ENCODE results near the gene CD8B2.
"Not testable (repeated sequence)": the region's sequence is repeated elsewhere in the genome, so short reads cannot be mapped to it uniquely, and the experiment has no call there.

Gene CD8B2

DNA sequence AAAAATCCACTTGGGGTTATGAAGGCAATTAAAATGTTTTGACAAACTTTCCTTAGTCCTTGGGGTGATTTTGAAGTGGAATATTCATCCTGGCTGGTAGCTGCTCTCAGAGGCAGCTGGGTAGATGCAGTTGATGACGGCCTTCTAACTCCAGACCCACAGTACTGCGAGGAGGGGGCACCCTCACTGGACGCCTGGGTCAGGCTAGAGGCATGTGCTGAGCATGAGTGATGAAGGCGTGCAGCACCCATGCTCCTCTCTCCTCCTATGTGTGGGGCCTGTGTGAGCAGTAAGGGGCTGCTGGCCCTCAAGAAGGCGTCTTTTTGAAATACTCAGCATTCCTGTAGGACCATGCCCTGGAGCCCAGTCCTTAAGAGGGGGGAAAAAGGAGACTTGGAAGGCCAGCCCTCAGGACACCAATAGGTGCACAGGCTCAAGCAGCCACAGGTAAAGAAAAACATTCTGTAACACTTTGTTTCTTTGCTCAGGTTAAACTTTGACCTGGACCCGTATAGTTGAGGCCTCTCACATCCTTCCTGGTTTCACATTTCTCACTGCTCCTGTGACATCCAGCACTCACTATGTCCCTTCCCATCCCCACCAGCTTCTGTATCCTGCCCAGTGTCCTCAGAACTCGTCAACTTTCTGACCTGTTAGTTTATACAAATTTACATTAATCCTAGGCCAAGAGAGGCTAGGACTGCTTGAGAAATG is 64.4 kb downstream of the CD8B2 start:
- no peak for DNase-seq (ENCODE audit: low spot score)

DNA sequence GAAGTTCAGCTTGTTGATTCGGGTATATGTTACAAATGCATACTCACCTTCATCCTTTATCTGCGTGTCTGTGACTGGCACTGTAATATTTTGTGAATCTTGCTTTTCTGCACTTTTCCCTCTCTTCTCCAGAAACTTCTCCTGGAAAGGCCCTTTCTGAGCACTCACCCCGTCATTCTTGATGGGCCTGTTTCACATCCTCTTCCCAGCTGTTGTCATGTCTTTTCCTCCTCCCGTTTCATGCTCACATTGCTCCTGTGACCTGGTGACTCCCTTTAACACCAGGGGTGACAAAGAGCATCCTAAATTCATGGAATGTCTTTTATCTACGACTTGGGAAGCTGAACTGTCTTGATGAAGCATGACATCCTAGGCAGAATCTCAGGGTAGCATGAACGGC is 65.8 kb downstream of the CD8B2 start:
- no peak for DNase-seq (ENCODE audit: low spot score)

DNA sequence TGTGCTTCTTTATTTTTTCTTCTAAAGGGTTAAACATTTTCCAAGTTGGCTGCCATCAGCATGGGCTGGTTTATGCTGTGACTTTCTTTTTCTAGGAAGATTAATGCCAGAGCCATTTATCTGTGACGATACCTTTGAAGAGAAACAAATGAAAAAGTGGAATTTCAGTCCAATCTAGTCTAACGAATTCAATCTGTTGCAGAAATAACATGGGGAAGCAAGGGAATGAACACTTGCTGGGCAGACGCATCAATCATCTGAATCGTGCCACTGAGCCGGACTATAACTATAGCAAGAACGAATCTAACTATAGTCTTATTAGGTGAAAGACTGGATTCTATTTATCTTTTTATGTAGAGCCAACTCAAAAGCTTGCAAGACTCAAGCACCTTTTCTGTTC is 66.2 kb downstream of the CD8B2 start:
- no peak for DNase-seq (ENCODE audit: low spot score)

DNA sequence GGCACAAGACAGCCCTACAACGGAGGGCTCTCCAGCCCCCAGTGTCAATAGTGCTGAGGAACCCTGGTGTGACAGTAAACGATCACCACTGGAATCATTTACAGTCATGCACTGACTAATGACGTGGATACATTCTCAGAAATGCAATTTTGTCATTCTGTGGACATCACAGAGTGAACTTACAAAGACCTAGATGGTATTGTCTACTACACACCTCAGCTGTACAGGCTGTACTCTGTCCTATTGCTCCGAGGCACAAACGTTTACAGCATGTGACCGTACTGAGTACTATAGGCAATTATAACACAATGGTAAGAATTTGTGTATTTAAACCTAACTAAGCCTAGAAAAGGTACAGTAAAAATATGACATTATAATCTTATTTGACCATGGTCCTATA is 67.2 kb downstream of the CD8B2 start:
- DNase-seq (ENCODE audit: low spot score): no peak

DNA sequence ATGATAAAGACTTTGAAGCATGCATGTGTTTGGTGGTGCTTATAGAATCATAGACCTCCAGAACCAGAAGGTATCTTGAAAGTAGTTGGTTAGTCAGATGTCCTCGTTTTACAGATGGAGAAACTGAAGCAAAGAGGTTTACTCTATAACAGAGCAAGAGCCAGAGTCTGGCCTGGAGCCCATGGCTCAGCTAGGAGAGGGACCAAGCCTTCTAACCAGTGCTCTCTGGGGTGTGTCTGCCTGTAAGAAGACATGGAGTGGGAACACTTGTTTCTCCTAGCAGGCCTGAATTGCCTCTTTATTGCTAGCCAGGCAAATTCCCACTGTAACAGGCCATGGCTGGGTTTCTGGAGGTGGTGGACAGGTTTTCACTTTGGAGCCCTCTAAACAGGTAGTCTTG is 67.9 kb downstream of the CD8B2 start:
- no peak for DNase-seq (ENCODE audit: low spot score)

DNA sequence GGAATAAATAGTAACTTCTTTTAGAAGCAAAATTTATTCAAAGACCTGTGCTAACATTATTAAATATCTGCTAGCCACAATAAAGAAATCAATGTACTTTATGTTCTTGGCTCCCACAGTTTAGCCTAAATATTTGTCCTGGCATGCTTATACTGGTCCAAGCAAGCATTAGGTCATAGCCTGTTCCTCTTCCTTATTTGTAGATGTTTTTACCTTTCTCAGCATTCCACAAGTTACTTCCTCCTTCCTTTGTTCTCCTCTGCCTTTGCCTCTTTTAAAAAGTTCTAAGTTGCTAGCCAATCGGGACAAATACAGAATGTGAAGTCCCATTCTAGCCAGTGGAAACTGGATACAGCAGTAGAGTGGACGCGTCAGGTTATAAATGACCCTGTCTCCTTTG is 72.6 kb downstream of the CD8B2 start:
- DNase-seq (ENCODE audit: low spot score): not testable (repeated sequence)

DNA sequence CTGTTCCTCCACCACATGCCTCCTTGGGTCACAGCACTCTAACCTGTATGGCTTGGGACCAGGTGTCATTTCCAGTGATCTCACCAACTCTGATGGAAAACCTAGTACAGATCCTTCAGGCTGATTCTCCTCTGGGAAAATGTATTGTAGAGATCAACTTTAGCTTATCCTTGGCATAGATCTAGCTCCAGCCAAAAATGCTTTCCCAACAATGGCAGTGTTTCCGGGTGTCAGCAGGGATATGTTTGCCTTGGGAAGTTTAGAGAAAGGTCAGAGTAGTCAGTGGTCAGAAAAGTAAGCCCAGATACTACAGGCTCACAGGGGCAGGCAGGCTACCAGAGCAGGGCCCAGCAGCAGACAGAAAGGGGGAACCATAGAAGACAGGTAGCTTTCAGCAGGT is 73.6 kb downstream of the CD8B2 start:
- no peak for DNase-seq (ENCODE audit: low spot score)

DNA sequence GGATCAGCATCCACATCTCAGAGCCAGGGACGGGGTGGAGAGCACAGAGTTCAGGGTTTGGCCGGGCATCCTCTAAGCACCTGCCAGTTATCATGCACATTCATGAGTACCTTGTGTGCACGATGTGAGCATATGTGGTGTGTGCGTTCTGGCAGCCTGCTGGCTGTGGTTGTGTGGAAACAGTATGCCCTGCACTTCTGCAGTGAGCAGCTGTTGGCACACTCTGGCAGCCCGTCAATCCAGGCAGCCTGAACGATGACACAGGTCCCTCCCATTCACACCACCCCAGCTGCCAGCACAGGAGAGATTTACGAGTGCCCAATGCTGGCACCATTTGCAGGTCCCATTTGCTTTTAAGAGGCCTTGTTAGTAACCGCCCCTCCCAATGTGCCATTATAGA is 74.2 kb downstream of the CD8B2 start:
- no peak for DNase-seq (ENCODE audit: low spot score)

DNA sequence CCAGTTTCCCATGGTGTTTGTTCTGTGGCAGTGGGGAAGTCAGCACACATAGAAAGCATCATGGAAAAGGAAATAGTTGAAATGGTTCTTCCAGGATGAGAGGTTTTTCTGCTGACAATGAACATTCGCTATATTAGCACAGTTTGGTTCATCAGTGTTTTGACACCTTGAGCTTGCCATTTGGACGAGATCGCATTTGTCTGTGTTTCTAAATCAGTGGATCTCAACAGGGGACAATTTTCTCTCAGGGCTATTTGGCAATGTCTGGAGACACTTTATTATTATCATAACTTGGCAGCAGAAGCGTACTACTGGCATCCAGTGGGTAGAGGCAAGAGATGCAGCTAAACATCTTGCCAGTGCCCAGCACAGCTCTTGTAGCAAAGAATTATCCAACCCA is 74.6 kb downstream of the CD8B2 start:
- no peak for DNase-seq (ENCODE audit: low spot score)

DNA sequence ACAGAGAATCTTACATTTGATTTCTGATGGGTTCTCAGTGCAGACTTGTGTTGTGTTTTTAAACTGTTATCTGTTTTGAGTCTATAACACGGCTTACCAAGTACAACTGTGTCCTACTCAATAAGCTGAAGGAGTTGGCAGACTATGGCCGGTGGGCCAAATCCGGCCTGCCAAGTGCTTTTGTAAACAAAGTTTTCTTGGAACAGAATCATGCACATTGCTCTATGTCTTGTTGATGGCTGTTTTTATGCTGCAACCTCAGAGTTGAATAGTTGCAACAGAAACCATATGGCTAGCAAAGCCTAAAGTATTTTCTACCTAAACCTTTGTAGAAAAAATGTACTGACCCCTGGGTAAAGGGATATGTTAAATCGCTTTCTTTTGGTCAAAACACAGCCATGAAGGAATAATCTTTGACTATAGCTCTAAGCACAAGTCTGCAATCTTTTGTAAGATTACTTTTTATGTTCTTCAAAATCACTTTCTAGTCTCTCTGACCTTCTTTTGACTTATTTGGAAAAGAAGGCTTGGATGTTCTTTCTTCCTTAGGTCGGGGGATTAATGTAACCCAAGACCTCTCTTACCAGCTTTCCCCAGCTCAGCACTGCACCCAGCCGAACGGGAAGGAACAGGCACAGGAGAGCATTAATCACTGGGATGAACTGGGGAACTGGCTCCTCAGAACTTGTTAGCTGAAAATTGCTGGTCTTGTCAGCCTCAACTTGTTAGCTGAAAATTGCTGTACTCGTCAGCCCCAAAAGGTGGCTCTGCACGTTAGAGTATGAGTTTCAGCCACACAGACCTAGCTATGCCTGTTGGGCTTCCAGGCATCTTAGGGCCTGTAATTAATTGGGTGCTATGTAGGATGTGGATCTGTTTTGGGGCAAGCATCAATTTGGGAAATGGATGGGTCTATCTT is 75.4 kb downstream of the CD8B2 start:
- DNase-seq (ENCODE audit: low spot score): no peak

DNA sequence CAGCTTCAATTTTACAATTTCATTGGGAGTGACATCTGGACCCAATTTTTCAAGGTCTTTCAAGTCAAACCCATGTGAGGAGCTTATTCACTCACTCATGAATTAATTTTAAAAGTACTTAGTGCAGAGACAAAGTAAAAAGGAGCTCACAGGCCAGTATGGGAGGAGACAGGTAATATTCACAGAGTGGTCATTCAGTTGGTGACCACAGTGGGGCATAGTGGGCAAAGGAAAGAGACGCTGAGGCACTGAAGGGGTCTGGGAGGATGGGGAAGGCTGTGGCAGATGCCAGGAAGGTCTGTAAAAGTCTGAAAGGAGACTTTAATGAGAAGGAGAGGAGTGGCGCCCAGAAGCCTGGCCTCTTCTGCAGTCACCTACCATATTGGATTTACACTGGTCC is 76.0 kb downstream of the CD8B2 start:
- no peak for DNase-seq (ENCODE audit: low spot score)

DNA sequence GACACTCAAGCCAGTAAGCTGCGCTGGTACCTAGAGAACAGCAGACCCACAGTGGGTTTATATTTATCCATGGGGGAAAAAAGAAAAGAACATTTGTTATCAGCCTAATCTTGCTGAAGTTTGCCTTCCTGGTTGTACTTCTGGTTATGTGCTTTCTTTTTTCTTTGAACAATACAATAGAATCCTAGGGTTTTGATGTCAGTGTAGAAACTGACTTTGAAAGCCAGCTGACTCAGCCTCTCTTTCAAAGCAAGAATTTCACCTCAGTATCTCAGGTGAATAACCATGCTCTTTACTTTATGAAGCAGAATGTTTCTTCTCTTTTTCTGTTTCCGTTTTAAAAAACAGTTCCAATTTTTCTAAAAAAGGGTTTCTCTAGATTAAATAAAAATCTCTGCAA is 78.4 kb downstream of the CD8B2 start:
- no peak for DNase-seq (ENCODE audit: low spot score)

DNA sequence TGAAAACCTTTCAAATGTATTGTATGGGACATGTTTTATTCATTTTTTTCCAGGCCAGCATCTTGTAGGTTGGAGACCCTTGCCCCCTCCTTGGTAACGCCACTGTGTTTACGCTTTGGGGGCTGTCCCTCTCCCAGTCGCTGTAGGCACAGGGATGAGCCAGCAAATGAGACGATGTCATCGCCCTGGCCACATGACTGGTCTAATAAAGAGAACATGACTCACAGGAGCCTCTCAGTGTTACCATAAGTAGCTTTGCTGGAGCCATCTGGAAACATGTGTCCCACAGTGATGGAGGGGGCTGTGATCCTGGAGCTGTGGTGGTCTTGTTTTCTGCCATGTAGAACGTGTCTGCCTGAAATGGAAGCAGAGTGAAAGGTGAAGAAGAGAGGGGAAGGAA is 78.9 kb downstream of the CD8B2 start:
- DNase-seq (ENCODE audit: low spot score): no peak

DNA sequence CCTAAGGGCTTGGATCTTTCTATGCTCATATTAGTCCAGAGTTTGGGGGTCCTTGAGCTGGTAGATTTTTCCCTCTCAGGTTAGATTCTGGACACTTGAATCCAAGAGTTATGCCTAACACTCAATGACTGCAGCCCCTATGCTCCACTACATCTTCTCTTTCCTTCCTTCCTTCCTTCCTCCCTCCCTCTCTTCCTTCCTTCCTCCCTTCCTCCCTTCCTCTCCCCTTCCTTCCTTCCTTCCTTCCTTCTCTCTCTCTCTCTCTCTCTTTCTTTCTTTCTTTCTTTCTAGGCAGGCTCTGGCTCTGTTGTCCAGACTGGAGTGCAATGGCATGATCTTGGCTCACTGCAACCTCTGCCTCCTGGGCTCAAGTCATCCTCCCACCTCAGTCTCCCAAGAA is 79.3 kb downstream of the CD8B2 start:
- DNase-seq (ENCODE audit: low spot score): not testable (repeated sequence)

DNA sequence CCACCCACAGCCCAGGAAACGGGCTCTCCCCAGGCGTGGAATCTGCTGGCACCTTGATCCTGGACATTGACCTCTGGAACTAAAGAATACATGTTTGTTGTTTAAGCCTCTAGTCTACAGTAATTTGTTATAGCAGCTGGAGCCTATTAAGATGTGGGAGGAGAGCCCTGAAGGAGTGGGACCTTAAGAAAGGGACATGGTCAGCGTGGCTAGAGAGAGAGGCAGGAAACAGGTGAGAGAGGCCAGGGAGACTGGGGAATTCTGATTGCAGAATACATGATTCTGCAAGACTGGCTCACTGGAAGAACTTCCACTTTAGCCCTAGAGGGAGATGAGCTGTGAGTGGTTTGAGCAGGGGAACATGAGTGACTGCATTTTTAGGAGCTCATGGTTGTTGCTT is 83.2 kb downstream of the CD8B2 start:
- DNase-seq (ENCODE audit: low spot score): no peak
